SU-DHL-6 (cell line): Measurements from ENCODE around the gene C22orf15.
A peak's percentile ranks its signal among the peaks of the same experiment; 100 is the strongest.

Experiments used
- H2AFZ ChIP-seq: fragments of 200-600 bp; sonication (generic); 2 replicates; pipeline ENCODE4 v1.6.1; 2014; ENCODE audit warnings: low read depth, mild to moderate bottlenecking, moderate library complexity, mixed read lengths, antibody characterized with exemption, low read length; ENCODE audit not compliant: severe bottlenecking
- H3F3A ChIP-seq: fragments of 200-600 bp; shearing (Covaris generic); 2 replicates; pipeline ENCODE4 v1.6.0; 2016; ENCODE audit warnings: antibody characterized with exemption, mild to moderate bottlenecking; ENCODE audit not compliant: insufficient read depth
- H3K27ac ChIP-seq: fragments of 200-600 bp; sonication (generic); 2 replicates; pipeline ENCODE4 v1.5.1; 2016; ENCODE audit warnings: low read depth, mild to moderate bottlenecking, low read length, moderate library complexity, mixed read lengths
- H3K27me3 ChIP-seq: fragments of 200-600 bp; sonication (generic), shearing (Covaris generic); 2 replicates; pipeline ENCODE4 v1.6.0; 2014; ENCODE audit warnings: mild to moderate bottlenecking, low read length
- H3K36me3 ChIP-seq: fragments of 200-600 bp; sonication (generic); 2 replicates; pipeline ENCODE4 v1.6.1; 2014; ENCODE audit warnings: mild to moderate bottlenecking, low read length, mixed read lengths
- H3K4me2 ChIP-seq: fragments of 300-600, 200-600 bp; shearing (Covaris generic), sonication (generic); 2 replicates; pipeline ENCODE4 v1.6.0; 2014; ENCODE audit warnings: low read length, low read depth, mild to moderate bottlenecking; ENCODE audit not compliant: poor library complexity, severe bottlenecking
- H3K4me3 ChIP-seq: fragments of 200-600 bp; sonication (generic); 2 replicates; pipeline ENCODE4 v1.5.1; 2014; ENCODE audit warnings: antibody characterized with exemption, low read length, mild to moderate bottlenecking, mixed read lengths; ENCODE audit not compliant: insufficient read depth, poor library complexity, severe bottlenecking
- H3K79me2 ChIP-seq: fragments of 200-600 bp; sonication (generic); 2 replicates; pipeline ENCODE4 v1.6.1; 2014; ENCODE audit warnings: mild to moderate bottlenecking, low read length, moderate library complexity; ENCODE audit not compliant: insufficient read depth
- H3K9ac ChIP-seq: fragments of 200-600 bp; sonication (generic); 2 replicates; pipeline ENCODE4 v1.7.0; 2014; ENCODE audit warnings: mild to moderate bottlenecking, low read length
- H3K9me2 ChIP-seq: fragments of 200-600 bp; sonication (generic); replicated peaks from 2 replicates; pipeline ENCODE4 v1.6.1; 2014; ENCODE audit warnings: low read length; ENCODE audit not compliant: insufficient read depth
- H3K9me3 ChIP-seq: fragments of 200-600 bp; sonication (generic); 2 replicates; pipeline ENCODE4 v1.6.1; 2014; ENCODE audit warnings: low read length, mixed read lengths; ENCODE audit not compliant: insufficient read depth
- H4K20me1 ChIP-seq: fragments of 200-600 bp; sonication (generic); 2 replicates; pipeline ENCODE4 v1.6.1; 2014; ENCODE audit warnings: low read depth, mild to moderate bottlenecking, antibody characterized with exemption, low read length, moderate library complexity, mixed read lengths
- CTCF ChIP-seq: fragments of 200-600 bp; sonication (generic); IDR thresholded peaks from one replicate; pipeline ENCODE4 v1.5.1; 2017; ENCODE audit warnings: antibody characterized with exemption, mild to moderate bottlenecking, low read length, moderate library complexity; ENCODE audit not compliant: insufficient read depth, poor library complexity, severe bottlenecking
- EZH2phosphoT487 ChIP-seq: fragments of 200-600 bp; sonication (generic), shearing (Covaris generic); conservative IDR thresholded peaks from 2 replicates; pipeline ENCODE4 v1.6.1; 2018; ENCODE audit warnings: mild to moderate bottlenecking, antibody characterized with exemption, low read length, moderate library complexity, mixed read lengths

C22orf15 gene

GRCh38 chr22:23753385-23753784 lies 9.4 kb upstream of the C22orf15 start:
- peak overlapping the region; percentile 92 for H3K27ac ChIP-seq
- H3K9ac ChIP-seq = peak overlapping the region; percentile 93
- peaks cover 47% of the 10 kb centered on the region for H3F3A ChIP-seq
- no peak for TF ChIP-seq CTCF
- TF ChIP-seq EZH2phosphoT487 = no peak
- no peaks in the 10 kb centered on the region for H3K27me3 ChIP-seq
- H3K36me3 ChIP-seq = no peaks in the 10 kb centered on the region
- peak overlapping the region; percentile 90 for H3K4me2 ChIP-seq
- H3K79me2 ChIP-seq = peaks cover 7% of the 10 kb centered on the region; the same call in 1 of the 2 replicates
- peak overlapping the region; percentile 80 for H3K4me3 ChIP-seq
- no peaks in the 10 kb centered on the region for H3K9me3 ChIP-seq
- H2AFZ ChIP-seq = no peak overlapping the region
- no peaks in the 10 kb centered on the region for H4K20me1 ChIP-seq
- no peaks in the 10 kb centered on the region for H3K9me2 ChIP-seq

- Histone ChIP-seq H3K4me3 (peak within 1 kb of the TSS; percentile 80), H3K27ac (peak within 1 kb of the TSS; percentile 92)
- TF ChIP-seq EZH2phosphoT487 (no peak), CTCF (no peak)
Observed at GRCh38 chr22:23754220-23754919, 8.4 kb upstream of the C22orf15 start, which contains the start of gene VPREB3. VPREB3 (minus strand) TSS chr22:23754425; CDS start chr22:23754363, 62 bp downstream.

GRCh38 chr22:23754980-23755636 lies 7.7 kb upstream of the C22orf15 start:
- H3K27me3 ChIP-seq = no peaks in the 10 kb centered on the region
- no peak for TF ChIP-seq CTCF
- TF ChIP-seq EZH2phosphoT487 = no peak
- no peaks in the 10 kb centered on the region for H3K9me3 ChIP-seq
- no peaks in the 10 kb centered on the region for H3K36me3 ChIP-seq
- no peaks in the 10 kb centered on the region for H4K20me1 ChIP-seq
- H3K4me3 ChIP-seq = no peak overlapping the region
- H3K79me2 ChIP-seq = peaks cover 7% of the 10 kb centered on the region; the same call in 1 of the 2 replicates
- H3K4me2 ChIP-seq = peak overlapping the region; percentile 90
- peaks cover 48% of the 10 kb centered on the region for H3F3A ChIP-seq
- H3K27ac ChIP-seq = peak overlapping the region; percentile 92
- H2AFZ ChIP-seq = peak overlapping the region; percentile 58
- peak overlapping the region; percentile 35 for H3K9ac ChIP-seq
- H3K9me2 ChIP-seq = no peaks in the 10 kb centered on the region

More at GRCh38 chr22:23754220-23754919, 8.4 kb upstream of the C22orf15 start, which contains the start of gene VPREB3:
- H3K36me3 ChIP-seq = no peaks in the 10 kb centered on the region
- no peaks in the 10 kb centered on the region for H3K27me3 ChIP-seq
- no peaks in the 10 kb centered on the region for H3K9me3 ChIP-seq
- no peaks in the 10 kb centered on the region for H3K9me2 ChIP-seq
- peak within 1 kb of the TSS; percentile 90 for H3K4me2 ChIP-seq
- peak within 1 kb of the TSS; percentile 58 for H2AFZ ChIP-seq
- H4K20me1 ChIP-seq = no peaks in the 10 kb centered on the region
- H3K79me2 ChIP-seq = peaks cover 7% of the 10 kb centered on the region; the same call in 1 of the 2 replicates
- peak within 1 kb of the TSS; percentile 93 for H3K9ac ChIP-seq
- peaks cover 47% of the 10 kb centered on the region for H3F3A ChIP-seq
